COLO829 (cell line): Measurements from ENCODE around the gene FXYD1.
"Not testable (repeated sequence)": the region's sequence is repeated elsewhere in the genome, so short reads cannot be mapped to it uniquely, and the experiment has no call there.

Experiments
- DNase-seq: peaks from one replicate; pipeline ENCODE4 v3.0.0; 2012; ENCODE audit warnings: low spot score

FXYD1 gene

GRCh38 chr19:35138305-35138892 lies at the start of gene FXYD1:
Gene FXYD1 (plus strand): TSS chr19:35138824. CDS start chr19:35140080, 1,256 bp downstream.
- DNase-seq, result no peak

GRCh38 chr19:35089554-35089953 lies 49.1 kb upstream of the FXYD1 start:
- DNase-seq, result no peak

GRCh38 chr19:35090160-35090505 lies 48.5 kb upstream of the FXYD1 start:
- no peak for DNase-seq

- peak; percentile 63 for DNase-seq
These were observed 48.0 kb upstream of the FXYD1 start for GRCh38 chr19:35090506-35091214.

- no peak for DNase-seq
These were observed 45.2 kb upstream of the FXYD1 start for GRCh38 chr19:35093430-35093829.

GRCh38 chr19:35093941-35094647 lies 44.5 kb upstream of the FXYD1 start:
- no peak for DNase-seq

- no peak for DNase-seq
These were observed 44.0 kb upstream of the FXYD1 start for GRCh38 chr19:35094656-35095055.

GRCh38 chr19:35095667-35096368 lies 42.8 kb upstream of the FXYD1 start:
- DNase-seq, result no peak

- DNase-seq, result no peak
These were observed 40.1 kb upstream of the FXYD1 start for GRCh38 chr19:35098413-35099049.

- DNase-seq, result no peak
These were observed 39.3 kb upstream of the FXYD1 start for GRCh38 chr19:35099155-35099896.

- DNase-seq, result no peak
These were observed 38.7 kb upstream of the FXYD1 start for GRCh38 chr19:35099897-35100275.

- DNase-seq, result no peak
These were observed 37.8 kb upstream of the FXYD1 start for GRCh38 chr19:35100588-35101533.

- DNase-seq, result not testable (repeated sequence)
These were observed 36.7 kb upstream of the FXYD1 start for GRCh38 chr19:35101949-35102348.

- not testable (repeated sequence) for DNase-seq
These were observed 35.0 kb upstream of the FXYD1 start for GRCh38 chr19:35103614-35104013.

- no peak for DNase-seq
These were observed 34.3 kb upstream of the FXYD1 start for GRCh38 chr19:35104361-35104760.

GRCh38 chr19:35105047-35105410 lies 33.6 kb upstream of the FXYD1 start:
- DNase-seq, result no peak

- no peak for DNase-seq
These were observed 33.0 kb upstream of the FXYD1 start for GRCh38 chr19:35105411-35106290.

GRCh38 chr19:35106291-35106583 lies 32.4 kb upstream of the FXYD1 start:
- DNase-seq, result no peak

- DNase-seq, result peak; percentile 51
These were observed 31.6 kb upstream of the FXYD1 start for GRCh38 chr19:35106898-35107541.
